GM12891 (cell line): ENCODE data around the gene GLI1.

Experiments
- POLR2A ChIP-seq: IDR thresholded peaks from 2 replicates; pipeline ENCODE4 v1.6.1; 2011; ENCODE audit warnings: low read depth, low read length, control low read depth
- POU2F2 ChIP-seq: IDR thresholded peaks from 2 replicates; pipeline ENCODE4 v1.6.1; 2011; ENCODE audit warnings: low read depth, mild to moderate bottlenecking, control low read depth, low read length, moderate library complexity
- TAF1 ChIP-seq: IDR thresholded peaks from 2 replicates; pipeline ENCODE4 v1.6.1; 2011; ENCODE audit warnings: low read depth, low read length, control low read depth

GRCh38 chr12:57428965-57429364, 30.6 kb upstream of the GLI1 start:
- TF ChIP-seq POLR2A (no peak), POU2F2 (no peak), TAF1 (no peak)
